ENCODE measurements around the gene XRCC4. TPM values are rescaled to one million over a fixed set of nuclear protein-coding genes. Genes with fewer than 3 reads are reported as not detected.
A peak's percentile ranks its signal among the peaks of the same experiment; 100 is the strongest.

The XRCC4 gene
- total RNA-seq, 1 experiment from 2014 or later = 7.1 TPM

DNA sequence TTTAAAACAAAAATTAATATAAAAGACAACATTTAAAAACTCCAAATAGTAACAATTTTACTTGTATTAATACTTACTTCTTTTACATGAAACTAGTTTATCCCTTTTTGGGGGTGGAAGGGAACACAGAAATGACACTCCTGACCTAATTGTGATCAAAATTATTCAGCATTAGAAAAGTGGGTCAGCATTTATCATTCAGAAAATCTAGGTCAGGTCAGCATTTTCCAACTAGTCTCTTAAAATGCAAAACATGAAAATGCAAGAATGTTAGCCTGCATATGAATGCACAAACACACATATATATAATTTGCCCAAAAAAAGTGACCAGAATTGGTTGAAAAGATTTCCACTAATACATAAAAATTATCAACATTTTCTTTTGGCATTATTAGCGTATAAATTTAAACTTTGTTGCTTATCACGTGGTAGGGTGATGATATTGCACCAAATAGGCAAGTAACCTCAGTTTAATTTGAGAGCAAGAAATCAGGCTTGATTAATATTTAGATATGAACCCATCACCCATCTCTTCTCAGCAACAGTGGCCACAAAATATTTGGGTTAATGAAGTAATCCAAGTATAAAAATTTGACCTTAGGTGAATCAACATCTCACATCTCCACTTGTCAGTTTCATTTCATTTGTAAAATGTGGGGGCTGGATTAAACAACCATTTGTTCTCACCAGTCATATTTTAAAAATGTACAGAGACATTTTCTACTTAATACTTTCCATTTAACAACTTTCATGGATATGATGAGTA, 5.9 kb upstream of the XRCC4 start:
- no peak overlapping the region for H3K27ac Mint-ChIP-seq (ENCODE audit: low read depth, unreplicated experiment)
- CTCF ChIA-PET = no interaction called here

GRCh38 chr5:83072966-83073365, 4.4 kb upstream of the XRCC4 start:
- H3K4me3 Mint-ChIP-seq (ENCODE audit: unreplicated experiment) = no peak overlapping the region
- H3K36me3 Mint-ChIP-seq (ENCODE audit: insufficient read depth, unreplicated experiment) = peaks cover 30% of the 10 kb centered on the region
- BruUV-seq (replicated peaks) = no TSS peak
- DNase-seq (ENCODE audit: unreplicated experiment) = no peak
- CTCF ChIA-PET = interaction anchor here (0.6 kb wide), 1 partner anchor 403 kb away, joined by 3 read pairs; no protein-coding TSS in a partner anchor
- no peaks in the 10 kb centered on the region for H3K27me3 Mint-ChIP-seq (ENCODE audit: insufficient read depth, unreplicated experiment)
- POLR2A ChIA-PET = interaction anchor here (0.7 kb wide), 1 partner anchor 343 kb away, joined by 3 read pairs; no protein-coding TSS in a partner anchor
- TF ChIP-seq, protein P1, sequence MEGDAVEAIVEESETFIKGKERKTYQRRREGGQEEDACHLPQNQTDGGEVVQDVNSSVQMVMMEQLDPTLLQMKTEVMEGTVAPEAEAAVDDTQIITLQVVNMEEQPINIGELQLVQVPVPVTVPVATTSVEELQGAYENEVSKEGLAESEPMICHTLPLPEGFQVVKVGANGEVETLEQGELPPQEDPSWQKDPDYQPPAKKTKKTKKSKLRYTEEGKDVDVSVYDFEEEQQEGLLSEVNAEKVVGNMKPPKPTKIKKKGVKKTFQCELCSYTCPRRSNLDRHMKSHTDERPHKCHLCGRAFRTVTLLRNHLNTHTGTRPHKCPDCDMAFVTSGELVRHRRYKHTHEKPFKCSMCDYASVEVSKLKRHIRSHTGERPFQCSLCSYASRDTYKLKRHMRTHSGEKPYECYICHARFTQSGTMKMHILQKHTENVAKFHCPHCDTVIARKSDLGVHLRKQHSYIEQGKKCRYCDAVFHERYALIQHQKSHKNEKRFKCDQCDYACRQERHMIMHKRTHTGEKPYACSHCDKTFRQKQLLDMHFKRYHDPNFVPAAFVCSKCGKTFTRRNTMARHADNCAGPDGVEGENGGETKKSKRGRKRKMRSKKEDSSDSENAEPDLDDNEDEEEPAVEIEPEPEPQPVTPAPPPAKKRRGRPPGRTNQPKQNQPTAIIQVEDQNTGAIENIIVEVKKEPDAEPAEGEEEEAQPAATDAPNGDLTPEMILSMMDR (IDR thresholded peaks at IDR 0.05; ENCODE audit: unreplicated experiment) = no peak
- no peak overlapping the region for H3K27ac Mint-ChIP-seq (ENCODE audit: low read depth, unreplicated experiment)
- no peaks in the 10 kb centered on the region for H3K9me3 Mint-ChIP-seq (ENCODE audit: unreplicated experiment)
- peaks cover 18% of the 10 kb centered on the region for H3K4me1 Mint-ChIP-seq (ENCODE audit: insufficient read depth, unreplicated experiment)
- intact Hi-C loops (cut with micrococcal nuclease) = loop anchor here (10.0 kb wide), 1 partner anchor 718 kb away; no protein-coding TSS in a partner anchor

More for the DNA sequence above, 5.9 kb upstream of the XRCC4 start:
- Mint-ChIP-seq H3K27me3 (ENCODE audit: insufficient read depth, unreplicated experiment) (no peaks in the 10 kb centered on the region), H3K9me3 (ENCODE audit: unreplicated experiment) (no peaks in the 10 kb centered on the region), H3K4me3 (ENCODE audit: unreplicated experiment) (no peak overlapping the region), H3K4me1 (ENCODE audit: insufficient read depth, unreplicated experiment) (peaks cover 16% of the 10 kb centered on the region), H3K36me3 (ENCODE audit: insufficient read depth, unreplicated experiment) (peaks cover 30% of the 10 kb centered on the region)
- intact Hi-C loops (cut with micrococcal nuclease) = loop anchor here (10.0 kb wide), 1 partner anchor 717 kb away; no protein-coding TSS in a partner anchor
- no peak for DNase-seq (ENCODE audit: unreplicated experiment)
- POLR2A ChIA-PET = interaction anchor here (0.6 kb wide), 2 partner anchors 11 to 740 kb away, joined by 3 to 5 read pairs; no protein-coding TSS in a partner anchor
- BruUV-seq (replicated peaks) = no TSS peak
- TF ChIP-seq, protein P1 (IDR thresholded peaks at IDR 0.05; ENCODE audit: unreplicated experiment) = no peak

GRCh38 chr5:83077662-83078261, 415 bp downstream of the XRCC4 start:
- Mint-ChIP-seq H3K4me1 (ENCODE audit: insufficient read depth, unreplicated experiment) (peaks cover 18% of the 10 kb centered on the region), H3K27me3 (ENCODE audit: insufficient read depth, unreplicated experiment) (no peaks in the 10 kb centered on the region), H3K27ac (ENCODE audit: low read depth, unreplicated experiment) (peak overlapping the region; percentile 96), H3K4me3 (ENCODE audit: unreplicated experiment) (peak overlapping the region; percentile 93), H3K9me3 (ENCODE audit: unreplicated experiment) (no peaks in the 10 kb centered on the region), H3K36me3 (ENCODE audit: insufficient read depth, unreplicated experiment) (peaks cover 10% of the 10 kb centered on the region)
- intact Hi-C loops (cut with micrococcal nuclease) = loop anchor here (2.0 to 10.0 kb wide), 4 partner anchors 353 to 723 kb away; no protein-coding TSS in a partner anchor
- ChIA-PET CTCF (interaction anchor here (0.6 to 1.7 kb wide), 4 partner anchors 68 to 786 kb away, joined by 3 to 5 read pairs (median 3); no protein-coding TSS in a partner anchor), POLR2A (interaction anchor here (0.5 to 3.1 kb wide), 31 partner anchors 8 to 682 kb away, joined by 3 to 25 read pairs (median 4); partner anchors contain the start of gene VCAN)
- BruUV-seq (replicated peaks) = TSS peak; percentile 80
- TF ChIP-seq, protein P1 (IDR thresholded peaks at IDR 0.05; ENCODE audit: unreplicated experiment) = no peak
- no peak for DNase-seq (ENCODE audit: unreplicated experiment)

DNA sequence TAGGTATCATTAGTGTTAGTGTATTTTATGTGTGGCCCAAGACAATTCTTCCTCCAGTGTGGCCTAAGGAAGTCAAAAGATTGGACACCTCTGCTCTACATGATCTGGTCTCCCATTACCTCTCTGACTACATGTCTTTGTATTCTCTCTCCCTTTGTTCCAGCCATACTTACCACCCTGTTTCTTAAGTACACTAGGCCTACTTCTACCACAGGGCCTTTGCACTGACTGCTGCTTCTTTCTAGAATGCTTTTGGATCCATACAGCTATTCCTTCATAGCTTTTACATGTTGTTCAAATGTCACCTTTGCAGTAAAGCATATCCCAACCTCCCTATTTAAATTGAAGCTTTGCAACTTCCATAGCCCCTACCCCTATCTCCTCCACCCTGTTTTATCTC, 5.4 kb downstream of the XRCC4 start:
- CTCF ChIA-PET = interaction anchor here (0.6 to 0.7 kb wide), 3 partner anchors 50 to 455 kb away, joined by 3 read pairs; no protein-coding TSS in a partner anchor
- no peak overlapping the region for H3K4me3 Mint-ChIP-seq (ENCODE audit: unreplicated experiment)
- H3K36me3 Mint-ChIP-seq (ENCODE audit: insufficient read depth, unreplicated experiment) = peaks cover 6% of the 10 kb centered on the region
- TF ChIP-seq, protein P1 (IDR thresholded peaks at IDR 0.05; ENCODE audit: unreplicated experiment) = no peak
- no peak for DNase-seq (ENCODE audit: unreplicated experiment)
- no peak overlapping the region for H3K27ac Mint-ChIP-seq (ENCODE audit: low read depth, unreplicated experiment)
- BruUV-seq (replicated peaks) = no TSS peak
- H3K27me3 Mint-ChIP-seq (ENCODE audit: insufficient read depth, unreplicated experiment) = no peaks in the 10 kb centered on the region
- no peaks in the 10 kb centered on the region for H3K9me3 Mint-ChIP-seq (ENCODE audit: unreplicated experiment)
- intact Hi-C loops (cut with micrococcal nuclease) = no loop called here
- H3K4me1 Mint-ChIP-seq (ENCODE audit: insufficient read depth, unreplicated experiment) = peaks cover 14% of the 10 kb centered on the region
- POLR2A ChIA-PET = interaction anchor here (0.6 kb wide), 1 partner anchor 11 kb away, joined by 5 read pairs; no protein-coding TSS in a partner anchor

Data from MCF 10A (cell line).